K562 (cell line): Measurements from ENCODE around the gene KHDRBS2.

Experiments
- ETV1 ChIP-seq: fragments of 450-650 bp; conservative IDR thresholded peaks from 2 replicates; pipeline ENCODE4 v1.6.1; 2016; ENCODE audit warnings: missing genetic modification characterization, control low read depth, low read depth, missing compliant biosample characterization
- ZNF146 ChIP-seq: IDR thresholded peaks from one replicate; pipeline ENCODE4 v1.6.1; 2018; ENCODE audit warnings: missing compliant biosample characterization; ENCODE audit not compliant: unreplicated experiment
- TF ChIP-seq, protein P1 (sequence below): sonication (generic); formaldehyde crosslinking; IDR thresholded peaks from 2 replicates; pipeline ENCODE4 v1.8.0; 2022; ENCODE audit warnings: mild to moderate bottlenecking, missing genetic modification reagents, borderline replicate concordance
- TF ChIP-seq, protein P2 (sequence below), 3 experiments: fragments of 200-800 bp in 1 of 3; fragments of 250-450 bp in 1 of 3; fragments of 450-650 bp in 1 of 3; sonication (Bioruptor Pico) in 1 of 3; sonication (Bioruptor generic) in 1 of 3; formaldehyde crosslinking in 1 of 3; IDR thresholded peaks; 2 replicates each; pipeline versions ENCODE4 v1.6.1 to v1.8.0; 2016 to 2022; ENCODE audit warnings: mild to moderate bottlenecking in 2 of 3, missing genetic modification characterization in 2 of 3, missing compliant biosample characterization in 1 of 3, moderate library complexity in 1 of 3

- TF ChIP-seq, protein P1, sequence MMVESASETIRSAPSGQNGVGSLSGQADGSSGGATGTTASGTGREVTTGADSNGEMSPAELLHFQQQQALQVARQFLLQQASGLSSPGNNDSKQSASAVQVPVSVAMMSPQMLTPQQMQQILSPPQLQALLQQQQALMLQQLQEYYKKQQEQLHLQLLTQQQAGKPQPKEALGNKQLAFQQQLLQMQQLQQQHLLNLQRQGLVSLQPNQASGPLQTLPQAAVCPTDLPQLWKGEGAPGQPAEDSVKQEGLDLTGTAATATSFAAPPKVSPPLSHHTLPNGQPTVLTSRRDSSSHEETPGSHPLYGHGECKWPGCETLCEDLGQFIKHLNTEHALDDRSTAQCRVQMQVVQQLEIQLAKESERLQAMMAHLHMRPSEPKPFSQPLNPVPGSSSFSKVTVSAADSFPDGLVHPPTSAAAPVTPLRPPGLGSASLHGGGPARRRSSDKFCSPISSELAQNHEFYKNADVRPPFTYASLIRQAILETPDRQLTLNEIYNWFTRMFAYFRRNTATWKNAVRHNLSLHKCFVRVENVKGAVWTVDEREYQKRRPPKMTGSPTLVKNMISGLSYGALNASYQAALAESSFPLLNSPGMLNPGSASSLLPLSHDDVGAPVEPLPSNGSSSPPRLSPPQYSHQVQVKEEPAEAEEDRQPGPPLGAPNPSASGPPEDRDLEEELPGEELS (CRISPR knock-in tag): no peak
- no peak for TF ChIP-seq ETV1 (tag)
- TF ChIP-seq, protein P2, sequence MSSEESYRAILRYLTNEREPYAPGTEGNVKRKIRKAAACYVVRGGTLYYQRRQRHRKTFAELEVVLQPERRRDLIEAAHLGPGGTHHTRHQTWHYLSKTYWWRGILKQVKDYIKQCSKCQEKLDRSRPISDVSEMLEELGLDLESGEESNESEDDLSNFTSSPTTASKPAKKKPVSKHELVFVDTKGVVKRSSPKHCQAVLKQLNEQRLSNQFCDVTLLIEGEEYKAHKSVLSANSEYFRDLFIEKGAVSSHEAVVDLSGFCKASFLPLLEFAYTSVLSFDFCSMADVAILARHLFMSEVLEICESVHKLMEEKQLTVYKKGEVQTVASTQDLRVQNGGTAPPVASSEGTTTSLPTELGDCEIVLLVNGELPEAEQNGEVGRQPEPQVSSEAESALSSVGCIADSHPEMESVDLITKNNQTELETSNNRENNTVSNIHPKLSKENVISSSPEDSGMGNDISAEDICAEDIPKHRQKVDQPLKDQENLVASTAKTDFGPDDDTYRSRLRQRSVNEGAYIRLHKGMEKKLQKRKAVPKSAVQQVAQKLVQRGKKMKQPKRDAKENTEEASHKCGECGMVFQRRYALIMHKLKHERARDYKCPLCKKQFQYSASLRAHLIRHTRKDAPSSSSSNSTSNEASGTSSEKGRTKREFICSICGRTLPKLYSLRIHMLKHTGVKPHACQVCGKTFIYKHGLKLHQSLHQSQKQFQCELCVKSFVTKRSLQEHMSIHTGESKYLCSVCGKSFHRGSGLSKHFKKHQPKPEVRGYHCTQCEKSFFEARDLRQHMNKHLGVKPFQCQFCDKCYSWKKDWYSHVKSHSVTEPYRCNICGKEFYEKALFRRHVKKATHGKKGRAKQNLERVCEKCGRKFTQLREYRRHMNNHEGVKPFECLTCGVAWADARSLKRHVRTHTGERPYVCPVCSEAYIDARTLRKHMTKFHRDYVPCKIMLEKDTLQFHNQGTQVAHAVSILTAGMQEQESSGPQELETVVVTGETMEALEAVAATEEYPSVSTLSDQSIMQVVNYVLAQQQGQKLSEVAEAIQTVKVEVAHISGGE (CRISPR knock-in tag; IDR thresholded peaks at IDR 0.05): no peak
- TF ChIP-seq ZNF146: no peak
Observed at GRCh38 chr6:62286470-62286843, 432 bp upstream of the KHDRBS2 start.
